Keratinocyte (primary cell): ENCODE measurements around the gene SMYD1.

Source experiments
- EZH2 ChIP-seq: IDR thresholded peaks from one replicate; pipeline ENCODE4 v1.6.1; 2012; ENCODE audit warnings: inconsistent platforms, mild to moderate bottlenecking, low read length, moderate library complexity
- TF ChIP-seq, protein P1 (sequence below), 3 experiments: IDR thresholded peaks in 1 of 3; conservative IDR thresholded peaks in 1 of 3; optimal IDR thresholded peaks in 1 of 3; 2 replicates in 2 of 3; 3 replicates in 1 of 3; pipeline versions ENCODE3 to v1.5.1; 2011; ENCODE audit warnings: low read length in 3 of 3, mild to moderate bottlenecking in 3 of 3, moderate library complexity in 2 of 3, control low read depth in 1 of 3, inconsistent platforms in 1 of 3; ENCODE audit not compliant: insufficient read depth in 2 of 3; ENCODE audit errors: extremely low read depth in 1 of 3

DNA sequence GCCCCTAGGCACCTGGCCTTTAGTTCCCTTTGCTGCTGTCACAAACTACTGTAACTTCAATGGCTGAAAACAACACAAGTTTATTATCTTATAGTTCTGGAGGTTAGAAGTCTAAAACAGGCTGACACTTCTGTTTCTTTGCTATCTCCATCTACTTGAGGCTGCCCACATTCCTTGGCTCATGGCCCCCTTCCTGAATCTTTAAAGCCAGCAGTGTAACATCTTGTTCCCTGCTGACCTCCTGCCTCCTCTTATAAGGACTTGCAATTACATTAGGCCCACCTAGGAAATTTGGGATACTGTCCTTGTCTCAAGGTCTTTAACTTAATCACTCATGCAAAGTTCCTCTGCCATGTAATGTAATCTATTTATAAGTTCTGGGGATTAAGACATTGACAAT lies 6.5 kb downstream of the SMYD1 start:
- TF ChIP-seq, protein P1, sequence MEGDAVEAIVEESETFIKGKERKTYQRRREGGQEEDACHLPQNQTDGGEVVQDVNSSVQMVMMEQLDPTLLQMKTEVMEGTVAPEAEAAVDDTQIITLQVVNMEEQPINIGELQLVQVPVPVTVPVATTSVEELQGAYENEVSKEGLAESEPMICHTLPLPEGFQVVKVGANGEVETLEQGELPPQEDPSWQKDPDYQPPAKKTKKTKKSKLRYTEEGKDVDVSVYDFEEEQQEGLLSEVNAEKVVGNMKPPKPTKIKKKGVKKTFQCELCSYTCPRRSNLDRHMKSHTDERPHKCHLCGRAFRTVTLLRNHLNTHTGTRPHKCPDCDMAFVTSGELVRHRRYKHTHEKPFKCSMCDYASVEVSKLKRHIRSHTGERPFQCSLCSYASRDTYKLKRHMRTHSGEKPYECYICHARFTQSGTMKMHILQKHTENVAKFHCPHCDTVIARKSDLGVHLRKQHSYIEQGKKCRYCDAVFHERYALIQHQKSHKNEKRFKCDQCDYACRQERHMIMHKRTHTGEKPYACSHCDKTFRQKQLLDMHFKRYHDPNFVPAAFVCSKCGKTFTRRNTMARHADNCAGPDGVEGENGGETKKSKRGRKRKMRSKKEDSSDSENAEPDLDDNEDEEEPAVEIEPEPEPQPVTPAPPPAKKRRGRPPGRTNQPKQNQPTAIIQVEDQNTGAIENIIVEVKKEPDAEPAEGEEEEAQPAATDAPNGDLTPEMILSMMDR (optimal IDR thresholded peaks at IDR 0.05 in 1 of 3, IDR thresholded peaks at IDR 0.05 in 1 of 3, conservative IDR thresholded peaks at IDR 0.05 in 1 of 3; ENCODE audit: extremely low read depth in 1 of 3, insufficient read depth in 2 of 3, low read length in 3 of 3), result no peak
- no peak for TF ChIP-seq EZH2
